Choroid plexus epithelial cell (primary cell): Measurements from ENCODE around the gene G2E3.

Experiments used
- DNase-seq: peaks from one replicate; pipeline ENCODE4 v3.0.0-alpha.2; 2010; ENCODE audit warnings: low read depth
- H3K4me3 ChIP-seq: 2 replicates; pipeline ENCODE4 v1.5.1; 2011; ENCODE audit warnings: low read depth, mild to moderate bottlenecking, control low read depth, low read length, moderate library complexity
- TF ChIP-seq, protein P1 (sequence below): conservative IDR thresholded peaks from 2 replicates; pipeline ENCODE4 v1.5.1; 2011; ENCODE audit warnings: low read depth, mild to moderate bottlenecking, control low read depth, inconsistent platforms, low read length, moderate library complexity

G2E3 gene

DNA sequence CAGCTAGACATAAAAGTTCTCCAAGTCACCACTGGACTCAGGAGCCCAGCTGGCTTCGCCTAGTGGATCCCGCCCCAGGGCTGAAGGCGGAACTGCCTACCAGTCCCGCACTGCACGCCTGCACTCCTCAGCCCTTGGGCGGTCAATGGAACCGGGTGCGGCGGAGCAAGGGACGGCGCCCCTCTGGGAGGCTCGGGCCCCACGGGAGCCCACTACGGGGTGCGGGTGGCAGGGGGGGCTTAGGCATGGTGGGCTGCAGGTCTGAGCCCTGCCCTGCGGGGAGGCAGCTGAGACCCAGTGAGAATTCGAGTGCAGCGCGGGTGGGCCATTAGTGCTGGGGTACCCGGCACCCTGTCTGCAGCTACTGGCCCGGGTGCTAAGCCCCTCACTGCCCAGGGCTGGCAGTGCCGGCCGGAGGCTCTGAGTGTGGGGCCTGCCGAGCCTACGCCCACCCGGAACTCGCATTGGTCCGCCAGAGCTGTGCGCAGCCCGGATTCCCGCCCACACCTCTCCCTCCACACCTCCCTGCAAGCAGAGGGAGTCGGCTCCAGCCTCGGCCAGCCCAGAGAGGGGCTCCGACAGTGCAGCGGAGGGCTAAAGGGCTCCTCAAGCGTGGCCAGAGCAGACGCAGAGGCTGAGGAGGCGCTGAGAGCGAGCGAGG is 11.4 kb upstream of the G2E3 start:
- TF ChIP-seq, protein P1, sequence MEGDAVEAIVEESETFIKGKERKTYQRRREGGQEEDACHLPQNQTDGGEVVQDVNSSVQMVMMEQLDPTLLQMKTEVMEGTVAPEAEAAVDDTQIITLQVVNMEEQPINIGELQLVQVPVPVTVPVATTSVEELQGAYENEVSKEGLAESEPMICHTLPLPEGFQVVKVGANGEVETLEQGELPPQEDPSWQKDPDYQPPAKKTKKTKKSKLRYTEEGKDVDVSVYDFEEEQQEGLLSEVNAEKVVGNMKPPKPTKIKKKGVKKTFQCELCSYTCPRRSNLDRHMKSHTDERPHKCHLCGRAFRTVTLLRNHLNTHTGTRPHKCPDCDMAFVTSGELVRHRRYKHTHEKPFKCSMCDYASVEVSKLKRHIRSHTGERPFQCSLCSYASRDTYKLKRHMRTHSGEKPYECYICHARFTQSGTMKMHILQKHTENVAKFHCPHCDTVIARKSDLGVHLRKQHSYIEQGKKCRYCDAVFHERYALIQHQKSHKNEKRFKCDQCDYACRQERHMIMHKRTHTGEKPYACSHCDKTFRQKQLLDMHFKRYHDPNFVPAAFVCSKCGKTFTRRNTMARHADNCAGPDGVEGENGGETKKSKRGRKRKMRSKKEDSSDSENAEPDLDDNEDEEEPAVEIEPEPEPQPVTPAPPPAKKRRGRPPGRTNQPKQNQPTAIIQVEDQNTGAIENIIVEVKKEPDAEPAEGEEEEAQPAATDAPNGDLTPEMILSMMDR: no peak
- DNase-seq: no peak
- no peak overlapping the region for H3K4me3 ChIP-seq

DNA sequence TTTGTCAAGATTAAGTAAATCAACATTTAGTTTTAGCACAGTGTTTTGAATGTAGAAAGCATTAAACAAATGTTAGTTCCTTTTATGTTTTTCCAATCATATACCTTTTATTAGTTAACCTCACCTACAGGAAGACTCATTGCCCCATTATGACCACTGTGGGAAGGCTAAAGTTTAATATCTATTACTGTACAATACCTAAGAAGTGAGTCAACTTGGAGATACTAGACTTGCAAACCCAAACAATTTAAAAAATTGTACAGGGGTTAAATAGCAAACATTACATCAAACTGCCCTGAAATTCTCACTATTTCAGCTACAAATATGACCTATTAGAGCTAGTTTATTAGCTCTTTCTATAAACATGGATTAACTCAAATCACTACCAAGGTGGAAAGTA is 8.6 kb upstream of the G2E3 start:
- TF ChIP-seq, protein P1: no peak
- DNase-seq: peak; percentile 69
- H3K4me3 ChIP-seq: no peak overlapping the region

DNA sequence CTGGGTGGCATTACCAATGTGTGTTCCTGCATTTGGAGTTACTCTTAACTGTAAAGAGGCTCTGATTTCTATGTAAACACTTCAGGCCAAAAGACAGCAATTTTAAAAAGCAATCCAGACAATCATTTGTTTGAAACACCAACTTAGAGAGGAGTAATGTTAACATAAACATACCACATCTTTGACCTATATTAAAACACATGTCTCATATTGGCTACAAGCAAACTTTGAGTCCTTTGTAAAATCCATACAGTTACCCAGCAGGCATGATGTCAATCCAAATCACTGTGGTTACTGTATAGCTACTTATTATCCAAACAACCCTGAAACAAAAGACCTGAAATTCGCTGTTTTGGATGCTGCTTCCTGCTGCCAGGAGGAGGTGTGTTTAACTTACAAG is 7.5 kb upstream of the G2E3 start:
- no peak overlapping the region for H3K4me3 ChIP-seq
- peak; percentile 31 for DNase-seq
- TF ChIP-seq, protein P1: peak; percentile 2

DNA sequence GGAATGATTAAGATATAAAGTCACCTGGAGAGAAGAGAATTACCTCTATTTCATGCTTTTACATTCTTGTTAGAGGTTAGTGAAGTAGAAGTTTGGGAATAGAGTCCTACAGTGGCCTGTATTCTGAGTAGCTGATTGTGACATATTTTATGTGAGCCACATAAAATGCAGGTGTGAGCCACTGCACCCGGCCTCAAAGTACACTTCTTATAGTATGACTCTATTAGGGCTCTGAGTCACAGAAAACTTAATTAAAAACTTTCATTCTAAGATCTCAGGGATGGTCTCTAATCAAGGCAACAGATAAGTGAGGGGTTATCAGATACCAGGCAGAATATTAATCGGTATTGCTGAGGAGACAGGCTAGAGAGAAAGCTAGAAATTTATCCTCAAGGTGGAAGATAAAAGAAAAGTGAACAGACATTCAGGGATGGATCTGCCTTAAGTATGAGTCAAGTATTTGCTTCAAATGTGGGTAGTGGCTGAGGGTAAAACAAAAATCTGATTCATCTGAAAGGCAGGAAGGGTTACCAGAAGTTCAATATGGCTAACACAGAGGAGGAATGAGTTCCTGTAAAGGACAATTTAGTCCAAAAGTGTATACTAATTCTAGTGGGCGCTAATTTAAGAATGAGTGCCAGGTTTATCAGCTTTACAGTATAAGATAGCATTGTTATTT is 5.5 kb upstream of the G2E3 start:
- no peak overlapping the region for H3K4me3 ChIP-seq
- TF ChIP-seq, protein P1: no peak
- DNase-seq: peak; percentile 76

DNA sequence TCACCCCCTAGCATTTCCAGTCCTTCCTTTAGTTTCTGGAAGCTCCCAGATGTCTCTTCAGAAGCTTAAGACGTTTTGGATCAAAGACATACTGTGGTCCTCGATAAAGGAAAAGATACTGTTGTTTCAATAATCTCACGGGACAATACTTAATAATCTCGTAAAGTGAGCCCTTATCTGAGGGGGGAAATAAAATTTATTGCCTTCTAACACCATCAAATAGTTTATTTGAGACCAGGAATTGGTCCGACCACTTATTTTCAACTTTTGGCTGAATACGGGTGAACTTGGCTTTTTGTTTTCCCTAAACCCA is 640 bp upstream of the G2E3 start:
- peak overlapping the region; percentile 94 for H3K4me3 ChIP-seq
- TF ChIP-seq, protein P1: no peak

DNA sequence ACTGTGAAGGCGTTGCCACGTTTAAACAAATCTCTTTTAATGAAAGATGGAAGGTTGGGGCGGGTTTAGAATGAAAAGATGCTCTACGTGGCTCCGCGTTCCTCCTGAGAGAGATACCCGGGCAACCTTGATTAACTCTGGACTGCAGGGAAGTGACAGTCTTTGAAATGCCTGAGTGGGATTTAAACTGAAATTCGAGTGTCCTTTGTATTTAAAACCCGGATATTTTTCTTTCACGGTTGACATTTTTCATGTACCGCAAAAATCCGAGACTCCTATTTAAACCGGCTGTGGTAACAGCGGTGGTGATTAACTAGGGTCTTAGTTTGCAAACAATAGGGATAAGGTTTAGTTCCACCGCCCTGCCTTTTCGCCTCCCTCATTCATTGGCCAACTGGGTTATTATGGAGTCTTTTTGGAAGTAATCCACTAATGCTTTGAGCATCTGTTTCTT is 707 bp downstream of the G2E3 start:
- peak overlapping the region; percentile 94 for H3K4me3 ChIP-seq
- DNase-seq: peak; percentile 38
- TF ChIP-seq, protein P1: no peak

More for the DNA sequence above, 640 bp upstream of the G2E3 start:
- no peak for DNase-seq

DNA sequence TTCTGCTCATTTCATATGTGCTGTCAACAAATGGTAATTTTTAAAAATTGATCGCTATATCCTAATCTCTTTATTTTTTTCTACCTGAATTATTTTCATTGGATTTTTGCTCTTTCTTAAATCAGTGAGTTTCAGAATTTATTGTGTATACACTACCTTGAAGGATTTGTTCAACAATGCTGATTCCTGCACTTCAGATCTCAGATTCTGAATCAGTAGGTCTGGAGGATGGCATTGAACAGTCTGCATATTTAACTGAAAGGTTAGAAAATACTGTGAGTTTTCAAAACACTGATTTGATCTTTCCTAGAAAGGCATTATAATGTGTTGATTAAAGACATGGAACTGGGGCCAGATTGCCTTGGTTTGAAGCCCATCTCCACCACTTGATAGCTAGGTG is 1.6 kb downstream of the G2E3 start:
- peak overlapping the region; percentile 94 for H3K4me3 ChIP-seq
- TF ChIP-seq, protein P1: no peak
- DNase-seq: no peak
